HFFc6 (cell line): ENCODE data around the gene TSPAN18. TPM values are rescaled to one million over a fixed set of nuclear protein-coding genes. Genes with fewer than 3 reads are reported as not detected.

Experiments used
- DNase-seq: peaks from one replicate; pipeline ENCODE4 v3.0.0-alpha.2; 2018
- H3K27ac Mint-ChIP-seq: 2 replicates; pipeline ENCODE4 v1.8.0; 2020; ENCODE audit warnings: mild to moderate bottlenecking, mixed read lengths
- H3K27me3 Mint-ChIP-seq: 2 replicates; pipeline ENCODE4 v1.8.0; 2021; ENCODE audit warnings: mild to moderate bottlenecking, moderate library complexity, mixed read lengths; ENCODE audit not compliant: insufficient read depth
- H3K36me3 Mint-ChIP-seq: 2 replicates; pipeline ENCODE4 v1.8.0; 2021; ENCODE audit warnings: low read depth, mixed read lengths
- H3K4me1 Mint-ChIP-seq: 2 replicates; pipeline ENCODE4 v1.8.0; 2020; ENCODE audit warnings: low read depth, mixed read lengths
- H3K4me3 Mint-ChIP-seq: 2 replicates; pipeline ENCODE4 v1.8.0; 2020; ENCODE audit warnings: mild to moderate bottlenecking, moderate library complexity, mixed read lengths
- H3K9me3 Mint-ChIP-seq: 2 replicates; pipeline ENCODE4 v1.8.0; 2020; ENCODE audit warnings: mild to moderate bottlenecking, mixed read lengths
- CTCF ChIP-seq: fragments of 200-600 bp; sonication (generic); IDR thresholded peaks from 2 replicates; pipeline ENCODE4 v1.5.0; 2021; ENCODE audit warnings: antibody characterized with exemption, mild to moderate bottlenecking
- total RNA-seq, 6 experiments: library from RNA; stranded (reverse); fragmentation: NEBNext Ultra II Directional; extraction: Animal tissue kit (Norgen Biotek cat#: 25700); gene quantifications; 2 replicates in 1 of 6; 3 replicates in 5 of 6; pipeline ENCODE4 v1.2.3, GENCODE V29; 2021

TSPAN18 gene
- total RNA-seq, 6 experiments from 2014 or later: 0.09 TPM; not detected in 5

DNA sequence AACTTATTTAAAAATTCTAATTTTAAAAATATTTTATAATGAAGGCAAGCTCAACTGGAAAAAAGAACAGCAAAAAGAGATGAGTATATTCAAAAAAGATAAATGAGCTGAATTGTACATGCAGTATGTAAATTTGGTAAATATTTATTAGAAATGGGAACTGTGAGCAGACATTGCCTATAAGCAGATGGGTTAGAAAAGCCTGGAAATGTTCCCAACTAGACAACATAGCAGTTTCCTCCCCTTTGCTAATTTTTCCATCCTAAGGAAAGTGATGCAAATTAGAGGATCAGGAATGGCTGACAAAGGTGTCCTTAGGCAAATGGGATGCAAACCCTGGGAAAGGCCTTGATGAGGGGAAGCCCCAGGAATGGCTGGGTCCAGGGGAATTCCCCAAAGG is 186.7 kb downstream of the TSPAN18 start:
- Mint-ChIP-seq H3K36me3 (no peaks in the 10 kb centered on the region), H3K27me3 (peaks cover 31% of the 10 kb centered on the region), H3K4me1 (no peaks in the 10 kb centered on the region), H3K27ac (no peak overlapping the region), H3K4me3 (no peak overlapping the region), H3K9me3 (no peaks in the 10 kb centered on the region)
- no peak for TF ChIP-seq CTCF
- no peak for DNase-seq

DNA sequence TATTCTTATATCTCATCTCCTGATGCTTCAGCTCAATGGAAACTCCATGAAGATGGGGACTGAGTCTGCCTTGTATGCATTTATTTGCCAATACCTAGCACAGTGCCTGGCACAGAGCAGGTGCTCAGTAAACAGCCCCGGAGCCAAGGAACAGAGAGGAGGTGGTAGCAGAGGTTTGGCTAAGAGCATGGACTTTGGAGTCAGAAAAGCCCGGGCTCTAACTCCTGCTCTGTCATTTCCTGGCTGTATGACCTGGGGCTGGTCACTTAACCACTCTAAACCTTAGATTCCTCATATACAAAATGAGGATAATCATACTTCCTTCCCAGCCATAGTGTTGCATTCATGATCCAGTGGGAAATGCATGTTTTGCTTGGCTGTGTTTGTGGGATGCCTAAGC is 187.3 kb downstream of the TSPAN18 start:
- TF ChIP-seq CTCF: no peak
- no peak for DNase-seq
- no peak overlapping the region for H3K4me3 Mint-ChIP-seq
- peaks cover 33% of the 10 kb centered on the region for H3K27me3 Mint-ChIP-seq
- no peaks in the 10 kb centered on the region for H3K9me3 Mint-ChIP-seq
- no peaks in the 10 kb centered on the region for H3K4me1 Mint-ChIP-seq
- no peak overlapping the region for H3K27ac Mint-ChIP-seq
- H3K36me3 Mint-ChIP-seq: no peaks in the 10 kb centered on the region

DNA sequence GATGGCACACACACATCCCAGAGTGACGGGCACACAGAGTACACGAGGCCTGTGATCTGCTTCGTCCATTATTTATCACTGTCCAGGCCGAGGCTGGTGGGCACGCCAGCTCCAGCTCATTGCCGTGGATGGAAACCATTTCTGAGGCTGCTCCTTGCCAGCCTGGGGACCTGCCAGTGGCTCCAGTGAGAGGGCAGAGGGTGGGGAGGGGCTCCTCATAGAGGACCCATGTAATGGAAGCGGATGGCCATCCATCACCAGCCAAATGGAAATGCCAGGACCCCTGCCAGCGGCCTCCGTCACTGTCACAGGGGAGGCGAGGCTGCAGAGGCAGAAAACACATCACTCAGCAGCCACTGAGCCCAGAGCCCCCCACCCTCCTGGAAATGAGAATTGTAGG is 188.2 kb downstream of the TSPAN18 start:
- DNase-seq: no peak
- no peaks in the 10 kb centered on the region for H3K4me1 Mint-ChIP-seq
- H3K36me3 Mint-ChIP-seq: no peaks in the 10 kb centered on the region
- TF ChIP-seq CTCF: no peak
- H3K27ac Mint-ChIP-seq: no peak overlapping the region
- no peak overlapping the region for H3K4me3 Mint-ChIP-seq
- peaks cover 37% of the 10 kb centered on the region for H3K27me3 Mint-ChIP-seq
- H3K9me3 Mint-ChIP-seq: no peaks in the 10 kb centered on the region

DNA sequence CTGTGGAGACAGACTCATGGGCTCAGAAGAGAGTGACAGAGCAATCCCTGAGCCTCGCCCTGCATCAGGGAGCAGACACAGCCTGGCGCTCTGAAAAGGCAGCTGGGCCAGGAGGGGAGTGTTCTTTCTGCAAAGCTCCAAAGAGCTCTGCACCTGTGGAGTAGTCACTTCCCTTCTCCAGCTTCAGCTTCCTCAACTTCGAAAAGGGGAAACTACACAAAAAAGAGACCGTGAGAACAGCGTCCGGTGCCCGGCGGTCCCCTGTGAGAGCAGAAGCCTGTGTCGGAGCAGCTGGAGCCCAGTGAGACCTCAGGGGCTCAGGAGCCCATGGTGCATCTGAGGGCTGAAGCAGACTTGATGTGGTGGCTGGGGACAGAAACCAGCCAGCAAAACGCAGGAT is 188.9 kb downstream of the TSPAN18 start:
- H3K36me3 Mint-ChIP-seq: no peaks in the 10 kb centered on the region
- TF ChIP-seq CTCF: no peak
- peaks cover 37% of the 10 kb centered on the region for H3K27me3 Mint-ChIP-seq
- no peaks in the 10 kb centered on the region for H3K9me3 Mint-ChIP-seq
- H3K4me1 Mint-ChIP-seq: no peaks in the 10 kb centered on the region
- DNase-seq: no peak
- no peak overlapping the region for H3K27ac Mint-ChIP-seq
- no peak overlapping the region for H3K4me3 Mint-ChIP-seq

DNA sequence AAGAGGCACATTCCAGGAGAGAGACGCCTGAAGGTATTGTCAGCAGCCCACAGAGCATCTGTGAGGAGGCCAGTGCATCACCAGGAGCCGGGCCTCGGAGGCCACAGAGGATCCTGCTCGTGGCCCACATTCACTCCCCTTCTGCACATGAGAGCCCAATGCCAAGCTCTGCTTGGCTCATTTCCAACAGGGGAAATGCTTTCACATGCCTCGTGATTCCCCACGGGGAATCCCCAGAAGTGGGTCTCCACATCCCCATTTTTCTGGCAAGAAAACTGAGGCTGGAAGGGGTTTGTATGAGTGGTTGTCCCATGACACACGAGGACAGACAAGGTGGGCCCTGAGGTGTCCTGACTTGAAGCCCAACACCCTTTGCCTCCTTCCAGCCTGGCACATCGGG is 189.6 kb downstream of the TSPAN18 start:
- peaks cover 44% of the 10 kb centered on the region for H3K27me3 Mint-ChIP-seq
- no peak for TF ChIP-seq CTCF
- no peak for DNase-seq
- H3K4me1 Mint-ChIP-seq: no peaks in the 10 kb centered on the region
- H3K36me3 Mint-ChIP-seq: no peaks in the 10 kb centered on the region
- no peak overlapping the region for H3K4me3 Mint-ChIP-seq
- no peaks in the 10 kb centered on the region for H3K9me3 Mint-ChIP-seq
- H3K27ac Mint-ChIP-seq: no peak overlapping the region

DNA sequence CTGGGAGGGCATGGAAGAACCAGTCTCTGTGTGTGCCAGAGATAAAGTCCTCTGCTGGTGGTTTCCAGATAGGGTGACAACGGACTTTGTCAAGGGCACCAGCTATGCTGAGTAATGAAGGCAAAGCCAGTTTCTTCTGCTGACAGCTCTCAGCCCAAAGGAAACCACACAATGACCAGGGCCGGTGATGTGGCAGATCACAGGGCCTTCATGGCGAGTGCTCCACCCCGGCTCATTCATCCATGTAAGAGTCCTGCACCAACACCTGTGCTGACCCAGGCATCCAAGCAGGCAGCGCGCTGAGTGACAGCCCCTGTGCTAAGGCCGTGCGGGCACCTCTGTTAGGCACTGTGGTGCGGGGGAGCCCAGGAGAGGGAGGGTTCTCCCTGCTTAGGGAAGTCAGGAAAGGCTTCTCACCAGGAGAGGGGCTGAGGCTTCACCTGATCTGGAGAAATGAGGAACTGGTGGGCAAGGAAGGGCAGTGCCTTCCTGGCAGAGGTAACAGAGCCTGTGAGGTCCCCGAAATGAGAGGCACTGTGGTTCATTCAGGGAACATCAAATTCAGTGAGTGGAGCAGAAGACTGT is 190.1 kb downstream of the TSPAN18 start:
- Mint-ChIP-seq H3K27ac (no peak overlapping the region), H3K27me3 (peaks cover 48% of the 10 kb centered on the region), H3K4me3 (no peak overlapping the region)

More for the DNA sequence above, 190.1 kb downstream of the TSPAN18 start:
- no peaks in the 10 kb centered on the region for H3K4me1 Mint-ChIP-seq
- no peak for TF ChIP-seq CTCF
- no peaks in the 10 kb centered on the region for H3K9me3 Mint-ChIP-seq
- no peak for DNase-seq
- H3K36me3 Mint-ChIP-seq: no peaks in the 10 kb centered on the region
